Nephron (organoid): ENCODE data around the gene RNH1.

ENCODE experiments used
- H3K27ac Mint-ChIP-seq, 3 experiments: 2 replicates each; pipeline ENCODE4 v1.8.0; 2020; ENCODE audit warnings: mixed read lengths in 3 of 3, mild to moderate bottlenecking in 2 of 3, moderate library complexity in 1 of 3
- H3K27me3 Mint-ChIP-seq: 2 replicates; pipeline ENCODE4 v1.8.0; 2021; ENCODE audit warnings: low read depth, mild to moderate bottlenecking, moderate library complexity, mixed read lengths
- H3K36me3 Mint-ChIP-seq: 2 replicates; pipeline ENCODE4 v1.8.0; 2020; ENCODE audit warnings: low read depth, mixed read lengths
- H3K4me1 Mint-ChIP-seq: 2 replicates; pipeline ENCODE4 v1.8.0; 2020; ENCODE audit warnings: mixed read lengths
- H3K4me3 Mint-ChIP-seq, 3 experiments: 2 replicates each; pipeline ENCODE4 v1.8.0; 2020; ENCODE audit warnings: mild to moderate bottlenecking in 3 of 3, mixed read lengths in 3 of 3, moderate library complexity in 2 of 3
- H3K9me3 Mint-ChIP-seq: 2 replicates; pipeline ENCODE4 v1.8.0; 2020; ENCODE audit warnings: mixed read lengths
- CTCF ChIP-seq, 3 experiments: fragments of 200-600 bp; sonication (generic); IDR thresholded peaks; one replicate each; pipeline ENCODE4 v1.5.0; 2021; ENCODE audit warnings: antibody characterized with exemption in 3 of 3; ENCODE audit not compliant: unreplicated experiment in 3 of 3

The RNH1 gene

GRCh38 chr11:535210-535518 is 28.1 kb upstream of the RNH1 start:
- peaks cover 4% of the 10 kb centered on the region for H3K4me1 Mint-ChIP-seq
- H3K36me3 Mint-ChIP-seq: no peaks in the 10 kb centered on the region
- H3K27ac Mint-ChIP-seq: no peak overlapping the region
- H3K27me3 Mint-ChIP-seq: peaks cover 23% of the 10 kb centered on the region
- no peak overlapping the region for H3K4me3 Mint-ChIP-seq
- TF ChIP-seq CTCF (IDR thresholded peaks at IDR 0.05; ENCODE audit: unreplicated experiment in 3 of 3): no peak
- H3K9me3 Mint-ChIP-seq: no peaks in the 10 kb centered on the region

- Mint-ChIP-seq H3K36me3 (no peaks in the 10 kb centered on the region), H3K4me3 (peak overlapping the region; percentile 74 to 79 (median 75)), H3K9me3 (no peaks in the 10 kb centered on the region), H3K27ac (no peak overlapping the region), H3K4me1 (peaks cover 4% of the 10 kb centered on the region), H3K27me3 (peaks cover 21% of the 10 kb centered on the region)
- no peak for TF ChIP-seq CTCF (IDR thresholded peaks at IDR 0.05; ENCODE audit: unreplicated experiment in 3 of 3)
Observed at GRCh38 chr11:534396-535209, 27.6 kb upstream of the RNH1 start.

DNA sequence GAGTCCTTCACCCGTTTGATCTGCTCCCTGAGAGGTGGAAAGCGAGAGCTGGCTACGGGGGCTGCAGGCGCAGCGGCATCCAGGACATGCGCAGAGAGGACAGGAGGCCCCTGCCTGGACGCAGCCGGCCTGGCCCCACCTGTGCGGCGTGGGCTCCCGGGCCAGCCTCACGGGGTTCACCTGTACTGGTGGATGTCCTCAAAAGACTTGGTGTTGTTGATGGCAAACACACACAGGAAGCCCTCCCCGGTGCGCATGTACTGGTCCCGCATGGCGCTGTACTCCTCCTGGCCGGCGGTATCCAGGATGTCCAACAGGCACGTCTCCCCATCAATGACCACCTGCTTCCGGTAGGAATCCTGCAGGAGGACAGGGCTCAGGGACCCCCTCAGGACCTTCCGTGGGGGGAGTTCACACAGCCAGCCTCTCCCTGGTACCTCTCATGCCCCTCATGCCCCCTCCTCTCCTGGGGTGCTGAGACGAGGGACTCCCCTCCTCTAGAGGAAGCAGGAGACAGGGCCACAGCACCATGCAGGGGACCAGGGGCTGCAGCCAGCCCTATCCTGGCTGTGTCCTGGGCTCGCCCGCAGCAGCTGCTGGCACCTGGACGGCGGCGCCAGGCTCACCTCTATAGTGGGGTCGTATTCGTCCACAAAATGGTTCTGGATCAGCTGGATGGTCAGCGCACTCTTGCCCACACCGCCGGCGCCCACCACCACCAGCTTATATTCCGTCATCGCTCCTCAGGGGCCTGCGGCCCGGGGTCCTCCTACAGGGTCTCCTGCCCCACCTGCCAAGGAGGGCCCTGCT is 26.7 kb upstream of the RNH1 start:
- TF ChIP-seq CTCF (IDR thresholded peaks at IDR 0.05; ENCODE audit: unreplicated experiment in 3 of 3): no peak
- peaks cover 4% of the 10 kb centered on the region for H3K4me1 Mint-ChIP-seq
- H3K9me3 Mint-ChIP-seq: no peaks in the 10 kb centered on the region
- H3K4me3 Mint-ChIP-seq: peak overlapping the region; percentile 47 to 74 (median 71)
- no peaks in the 10 kb centered on the region for H3K36me3 Mint-ChIP-seq
- peaks cover 16% of the 10 kb centered on the region for H3K27me3 Mint-ChIP-seq
- H3K27ac Mint-ChIP-seq: no peak overlapping the region

GRCh38 chr11:532986-533585 is 26.0 kb upstream of the RNH1 start:
- TF ChIP-seq CTCF (IDR thresholded peaks at IDR 0.05; ENCODE audit: unreplicated experiment in 3 of 3): no peak
- Mint-ChIP-seq H3K27ac (no peak overlapping the region), H3K27me3 (peaks cover 9% of the 10 kb centered on the region), H3K9me3 (no peaks in the 10 kb centered on the region), H3K36me3 (no peaks in the 10 kb centered on the region), H3K4me1 (peaks cover 4% of the 10 kb centered on the region), H3K4me3 (peak overlapping the region in 2 of 3 experiments; percentile 47 to 61)

GRCh38 chr11:532527-532985 is 25.5 kb upstream of the RNH1 start:
- peak overlapping the region in 1 of 3 experiments; percentile 74 for H3K4me3 Mint-ChIP-seq
- no peaks in the 10 kb centered on the region for H3K9me3 Mint-ChIP-seq
- no peak for TF ChIP-seq CTCF (IDR thresholded peaks at IDR 0.05; ENCODE audit: unreplicated experiment in 3 of 3)
- H3K4me1 Mint-ChIP-seq: peaks cover 4% of the 10 kb centered on the region
- peaks cover 5% of the 10 kb centered on the region for H3K27me3 Mint-ChIP-seq
- no peak overlapping the region for H3K27ac Mint-ChIP-seq
- no peaks in the 10 kb centered on the region for H3K36me3 Mint-ChIP-seq
